ENCODE measurements around the gene ZBTB7B.

The ZBTB7B gene

GRCh38 chr1:155001675-155002463 is 733 bp upstream of the ZBTB7B start:
- Histone ChIP-seq H3K27ac (peak overlapping the region; percentile 95 to 96), H3K4me3 (peak overlapping the region; percentile 87 to 96), H3K9me3 (no peaks in the 10 kb centered on the region), H3K36me3 (no peaks in the 10 kb centered on the region), H3K4me1 (peaks cover 0 to 49% (median 47%) of the 10 kb centered on the region in 4 donors), H3K27me3 (no peaks in the 10 kb centered on the region)
- intact Hi-C loops (cut with DNase I; ENCODE audit: low total_unique reads), result loop anchor here (1.0 kb wide), 1 partner anchor 28 kb away; the partner anchor contains the start of gene CKS1B
- peak; percentile 100 for DNase-seq
- TF ChIP-seq, protein P1, sequence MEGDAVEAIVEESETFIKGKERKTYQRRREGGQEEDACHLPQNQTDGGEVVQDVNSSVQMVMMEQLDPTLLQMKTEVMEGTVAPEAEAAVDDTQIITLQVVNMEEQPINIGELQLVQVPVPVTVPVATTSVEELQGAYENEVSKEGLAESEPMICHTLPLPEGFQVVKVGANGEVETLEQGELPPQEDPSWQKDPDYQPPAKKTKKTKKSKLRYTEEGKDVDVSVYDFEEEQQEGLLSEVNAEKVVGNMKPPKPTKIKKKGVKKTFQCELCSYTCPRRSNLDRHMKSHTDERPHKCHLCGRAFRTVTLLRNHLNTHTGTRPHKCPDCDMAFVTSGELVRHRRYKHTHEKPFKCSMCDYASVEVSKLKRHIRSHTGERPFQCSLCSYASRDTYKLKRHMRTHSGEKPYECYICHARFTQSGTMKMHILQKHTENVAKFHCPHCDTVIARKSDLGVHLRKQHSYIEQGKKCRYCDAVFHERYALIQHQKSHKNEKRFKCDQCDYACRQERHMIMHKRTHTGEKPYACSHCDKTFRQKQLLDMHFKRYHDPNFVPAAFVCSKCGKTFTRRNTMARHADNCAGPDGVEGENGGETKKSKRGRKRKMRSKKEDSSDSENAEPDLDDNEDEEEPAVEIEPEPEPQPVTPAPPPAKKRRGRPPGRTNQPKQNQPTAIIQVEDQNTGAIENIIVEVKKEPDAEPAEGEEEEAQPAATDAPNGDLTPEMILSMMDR (IDR thresholded peaks at IDR 0.05), result peak; percentile 13 to 33

DNA sequence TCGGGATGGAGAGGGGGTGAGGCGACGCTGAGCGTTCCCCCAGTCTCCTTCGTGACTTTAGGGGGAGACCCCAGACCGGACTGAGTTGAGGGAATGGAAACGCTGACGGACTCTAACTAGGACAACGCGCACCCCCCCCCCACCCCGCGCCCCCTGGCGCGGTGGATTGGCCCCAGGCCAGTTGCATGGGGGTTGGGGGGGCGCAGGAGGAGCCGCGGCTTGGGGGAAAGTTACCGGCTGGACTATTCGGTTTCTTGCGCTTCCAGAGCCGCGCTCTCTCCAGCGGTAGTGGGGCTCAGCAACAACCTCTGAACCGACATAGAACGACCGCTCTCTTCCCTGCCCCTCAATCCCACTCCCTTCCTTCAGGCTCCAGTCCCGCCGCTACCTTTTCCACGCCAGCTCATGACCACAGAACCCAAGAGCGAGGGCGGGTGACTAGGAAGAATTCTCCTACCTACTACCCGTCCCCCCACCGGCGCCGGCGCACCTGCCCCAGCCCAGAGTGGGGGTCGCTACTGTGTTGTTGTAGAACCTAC is 694 bp downstream of the ZBTB7B start:
- Histone ChIP-seq H3K36me3 (no peaks in the 10 kb centered on the region), H3K9me3 (no peaks in the 10 kb centered on the region), H3K27ac (peak overlapping the region; percentile 95 to 96), H3K27me3 (no peaks in the 10 kb centered on the region), H3K4me1 (peaks cover 0 to 63% (median 61%) of the 10 kb centered on the region in 4 donors), H3K4me3 (peak overlapping the region; percentile 87 to 96)
- DNase-seq, result peak in 1 of 2 donors; percentile 55
- intact Hi-C loops (cut with DNase I; ENCODE audit: low total_unique reads), result no loop called here
- TF ChIP-seq, protein P1 (IDR thresholded peaks at IDR 0.05), result no peak

GRCh38 chr1:155003766-155004351 is 1.3 kb downstream of the ZBTB7B start:
- Histone ChIP-seq H3K27ac (peak overlapping the region; percentile 95 to 96), H3K9me3 (no peaks in the 10 kb centered on the region), H3K27me3 (no peaks in the 10 kb centered on the region), H3K36me3 (no peaks in the 10 kb centered on the region), H3K4me3 (peak overlapping the region; percentile 87 to 96), H3K4me1 (peaks cover 0 to 66% (median 62%) of the 10 kb centered on the region in 4 donors)
- TF ChIP-seq, protein P1 (IDR thresholded peaks at IDR 0.05), result no peak
- intact Hi-C loops (cut with DNase I; ENCODE audit: low total_unique reads), result no loop called here
- DNase-seq, result peak; percentile 77 to 88

DNA sequence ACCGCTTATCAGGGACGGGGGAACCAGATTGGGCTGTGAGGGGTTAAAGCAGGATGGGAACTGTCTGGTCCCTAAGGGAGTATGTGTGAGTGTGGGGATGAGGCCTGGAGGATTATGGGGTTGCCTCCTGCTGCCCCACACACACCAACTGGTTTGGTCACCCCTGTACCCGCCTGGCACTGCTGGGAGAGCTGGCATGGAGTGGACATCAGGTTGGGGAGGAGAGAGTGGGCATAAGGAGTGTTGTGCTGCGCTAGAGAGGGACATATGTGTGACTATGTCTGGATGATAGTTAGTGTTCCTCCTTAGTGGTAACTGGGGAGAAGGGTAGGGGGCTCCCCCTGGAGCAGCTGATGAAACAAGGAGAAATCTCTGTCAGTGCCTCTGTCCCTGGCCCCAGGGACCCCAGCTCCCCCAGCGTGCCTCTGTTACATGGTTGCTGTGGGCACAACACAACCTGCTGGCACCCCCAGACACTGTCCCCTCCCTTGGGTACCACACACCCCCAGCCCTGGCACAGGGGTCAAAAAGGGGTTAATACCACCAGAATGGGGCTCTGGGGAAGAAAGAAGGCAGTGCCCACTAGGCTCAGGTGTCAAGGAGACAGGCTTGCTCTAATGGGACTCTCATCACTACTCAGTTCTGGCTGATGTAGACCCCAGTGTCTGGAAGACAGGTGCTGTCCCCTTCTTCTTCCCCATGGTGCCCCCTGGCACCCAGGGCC is 1.9 kb downstream of the ZBTB7B start:
- no peaks in the 10 kb centered on the region for H3K27me3 ChIP-seq
- intact Hi-C loops (cut with DNase I; ENCODE audit: low total_unique reads), result no loop called here

More for the DNA sequence above, 1.9 kb downstream of the ZBTB7B start:
- no peak for DNase-seq
- TF ChIP-seq, protein P1 (IDR thresholded peaks at IDR 0.05), result no peak
- H3K4me1 ChIP-seq, result peaks cover 0 to 65% (median 56%) of the 10 kb centered on the region in 4 donors
- peak overlapping the region; percentile 95 to 96 for H3K27ac ChIP-seq
- peak overlapping the region; percentile 87 to 96 for H3K4me3 ChIP-seq
- H3K9me3 ChIP-seq, result no peaks in the 10 kb centered on the region
- no peaks in the 10 kb centered on the region for H3K36me3 ChIP-seq

Data from tibial artery (tissue), 4 donors.